ENCODE data around the gene PEAK1. TPM values are rescaled to one million over a fixed set of nuclear protein-coding genes. Genes with fewer than 3 reads are reported as not detected.

PEAK1 gene
- polyA plus RNA-seq, 1 experiment, result 52.1 TPM

DNA sequence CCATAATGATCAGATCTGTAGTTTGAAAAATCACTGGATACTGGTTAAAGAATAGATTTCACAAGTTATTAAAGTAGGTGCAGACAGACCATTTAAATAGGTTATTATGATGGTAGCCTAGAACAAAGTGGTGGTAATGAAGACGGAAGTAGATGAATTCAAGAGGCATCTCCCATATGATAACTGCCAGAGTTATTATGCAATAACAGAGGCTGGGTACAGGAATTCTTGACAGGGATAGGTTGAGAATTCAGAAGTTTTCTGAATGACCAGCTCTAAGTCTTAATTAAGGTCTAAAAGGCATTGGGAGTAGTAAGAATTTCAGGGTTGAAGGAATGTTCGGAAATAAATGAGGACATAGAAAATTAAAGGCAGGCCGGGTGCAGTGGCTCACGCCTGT is 108.9 kb downstream of the PEAK1 start:
- no peak for DNase-seq (ENCODE audit: low read depth, low spot score)
- Histone ChIP-seq H3K27me3 (ENCODE audit: control insufficient read depth, insufficient read depth, low read length) (no peaks in the 10 kb centered on the region), H3K27ac (ENCODE audit: low read depth, low read length) (no peak overlapping the region), H3K4me3 (ENCODE audit: low read depth, low read length) (no peak overlapping the region), H3K9me3 (ENCODE audit: control insufficient read depth, insufficient read depth, low read length) (no peaks in the 10 kb centered on the region)
- CTCF ChIA-PET, result interaction anchor here (0.8 kb wide), 1 partner anchor 192 kb away, joined by 4 read pairs; no protein-coding TSS in a partner anchor
- POLR2A ChIA-PET, result no interaction called here
- TF ChIP-seq, protein P1, sequence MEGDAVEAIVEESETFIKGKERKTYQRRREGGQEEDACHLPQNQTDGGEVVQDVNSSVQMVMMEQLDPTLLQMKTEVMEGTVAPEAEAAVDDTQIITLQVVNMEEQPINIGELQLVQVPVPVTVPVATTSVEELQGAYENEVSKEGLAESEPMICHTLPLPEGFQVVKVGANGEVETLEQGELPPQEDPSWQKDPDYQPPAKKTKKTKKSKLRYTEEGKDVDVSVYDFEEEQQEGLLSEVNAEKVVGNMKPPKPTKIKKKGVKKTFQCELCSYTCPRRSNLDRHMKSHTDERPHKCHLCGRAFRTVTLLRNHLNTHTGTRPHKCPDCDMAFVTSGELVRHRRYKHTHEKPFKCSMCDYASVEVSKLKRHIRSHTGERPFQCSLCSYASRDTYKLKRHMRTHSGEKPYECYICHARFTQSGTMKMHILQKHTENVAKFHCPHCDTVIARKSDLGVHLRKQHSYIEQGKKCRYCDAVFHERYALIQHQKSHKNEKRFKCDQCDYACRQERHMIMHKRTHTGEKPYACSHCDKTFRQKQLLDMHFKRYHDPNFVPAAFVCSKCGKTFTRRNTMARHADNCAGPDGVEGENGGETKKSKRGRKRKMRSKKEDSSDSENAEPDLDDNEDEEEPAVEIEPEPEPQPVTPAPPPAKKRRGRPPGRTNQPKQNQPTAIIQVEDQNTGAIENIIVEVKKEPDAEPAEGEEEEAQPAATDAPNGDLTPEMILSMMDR (IDR thresholded peaks at IDR 0.05; ENCODE audit: low read depth, low read length), result no peak

DNA sequence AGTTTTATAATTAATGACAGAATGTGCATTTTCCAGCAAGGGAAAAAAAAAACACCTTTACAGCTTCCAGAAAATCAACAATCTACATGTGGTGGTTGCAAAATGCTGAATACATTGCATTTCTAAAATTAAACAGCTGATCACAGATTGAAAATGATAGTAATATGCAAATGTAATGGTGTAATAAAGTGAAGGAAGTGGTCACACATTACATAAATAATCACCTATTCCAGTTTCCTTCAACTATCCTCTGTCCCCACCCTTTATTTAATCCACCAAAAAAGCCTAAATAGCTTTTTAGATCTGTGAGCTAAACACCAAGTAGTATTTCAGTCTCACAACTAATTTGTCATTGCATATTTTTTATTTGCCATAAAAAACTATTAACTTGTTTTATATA is 110.5 kb downstream of the PEAK1 start:
- TF ChIP-seq, protein P1 (IDR thresholded peaks at IDR 0.05; ENCODE audit: low read depth, low read length), result no peak
- no peak overlapping the region for H3K27ac ChIP-seq (ENCODE audit: low read depth, low read length)

DNA sequence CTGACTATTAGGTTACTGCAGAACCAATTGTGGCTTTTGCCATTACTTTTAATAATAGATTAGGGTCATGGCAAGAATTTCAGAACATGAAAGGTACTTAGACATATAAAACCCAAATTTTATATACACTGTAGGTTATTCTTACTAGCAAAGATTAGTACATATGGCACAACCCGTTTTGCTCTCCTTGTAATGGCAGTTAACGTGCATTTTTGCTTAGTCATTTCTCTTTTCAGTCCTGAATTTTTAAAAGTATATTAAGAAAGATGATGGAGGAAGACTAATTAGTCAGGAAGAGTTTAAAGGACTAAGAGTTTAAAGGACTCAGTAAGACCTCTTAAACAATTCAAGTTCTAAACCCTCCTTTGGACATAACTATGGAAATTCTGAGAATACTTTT is 114.0 kb downstream of the PEAK1 start:
- Histone ChIP-seq H3K9me3 (ENCODE audit: control insufficient read depth, insufficient read depth, low read length) (no peaks in the 10 kb centered on the region), H3K27ac (ENCODE audit: low read depth, low read length) (no peak overlapping the region), H3K27me3 (ENCODE audit: control insufficient read depth, insufficient read depth, low read length) (no peaks in the 10 kb centered on the region), H3K4me3 (ENCODE audit: low read depth, low read length) (no peak overlapping the region)
- POLR2A ChIA-PET, result no interaction called here
- no peak for DNase-seq (ENCODE audit: low read depth, low spot score)
- TF ChIP-seq, protein P1 (IDR thresholded peaks at IDR 0.05; ENCODE audit: low read depth, low read length), result no peak
- CTCF ChIA-PET, result no interaction called here

More for the DNA sequence above, 110.5 kb downstream of the PEAK1 start:
- DNase-seq (ENCODE audit: low read depth, low spot score), result no peak
- ChIA-PET CTCF (interaction anchor here (0.9 kb wide), 1 partner anchor 187 kb away, joined by 3 read pairs; no protein-coding TSS in a partner anchor), POLR2A (no interaction called here)
- Histone ChIP-seq H3K4me3 (ENCODE audit: low read depth, low read length) (no peak overlapping the region), H3K27me3 (ENCODE audit: control insufficient read depth, insufficient read depth, low read length) (no peaks in the 10 kb centered on the region), H3K9me3 (ENCODE audit: control insufficient read depth, insufficient read depth, low read length) (no peaks in the 10 kb centered on the region)

DNA sequence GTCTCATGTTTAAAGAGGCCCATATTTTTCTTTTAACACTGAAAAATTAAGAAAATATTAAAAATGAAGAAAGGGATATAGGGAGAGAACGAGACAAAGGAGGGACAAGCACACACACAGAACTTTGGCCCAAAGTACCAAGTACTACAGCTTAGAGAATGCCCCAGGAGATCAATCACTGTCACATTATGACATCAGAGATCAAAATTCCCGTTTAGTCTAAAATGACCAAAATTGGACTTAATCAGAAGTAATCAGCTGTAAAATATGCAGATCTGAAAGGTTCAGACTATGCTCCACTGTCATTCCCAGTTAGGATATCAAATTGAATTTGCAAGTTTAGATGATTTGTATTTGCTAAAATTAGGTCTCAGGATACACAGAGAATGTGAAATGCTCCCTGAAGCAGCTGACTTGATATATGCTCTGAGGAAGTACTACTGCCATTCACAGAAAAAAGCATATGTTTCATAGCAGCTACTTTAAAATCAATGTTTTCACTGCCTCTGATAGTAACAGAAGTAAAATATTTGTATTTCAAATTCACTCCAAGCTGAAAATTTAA is 123.0 kb downstream of the PEAK1 start:
- no peak for DNase-seq (ENCODE audit: low read depth, low spot score)
- POLR2A ChIA-PET, result no interaction called here

DNA sequence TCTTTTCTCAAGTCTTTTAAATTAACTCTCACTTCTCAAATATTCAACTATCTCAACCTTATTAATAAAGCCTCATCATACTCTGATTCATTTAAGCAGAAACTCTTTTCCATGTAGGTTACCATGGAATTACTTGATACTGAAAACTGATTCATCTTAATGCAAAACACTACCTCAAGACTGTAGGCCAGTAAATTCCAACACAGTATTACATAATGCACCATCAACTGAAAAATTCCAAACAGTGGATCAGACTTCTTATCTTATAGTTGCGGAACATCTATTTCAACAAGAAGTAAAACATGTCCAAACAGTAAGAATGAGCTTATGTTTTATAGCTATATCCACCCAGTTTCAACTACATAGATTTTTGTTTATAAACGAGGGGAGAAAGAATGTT is 124.5 kb downstream of the PEAK1 start:
- DNase-seq (ENCODE audit: low read depth, low spot score), result peak; percentile 34
- Histone ChIP-seq H3K4me3 (ENCODE audit: low read depth, low read length) (no peak overlapping the region), H3K27ac (ENCODE audit: low read depth, low read length) (no peak overlapping the region), H3K9me3 (ENCODE audit: control insufficient read depth, insufficient read depth, low read length) (no peaks in the 10 kb centered on the region), H3K27me3 (ENCODE audit: control insufficient read depth, insufficient read depth, low read length) (no peaks in the 10 kb centered on the region)
- ChIA-PET CTCF (interaction anchor here (0.8 kb wide), 1 partner anchor 201 kb away, joined by 3 read pairs; no protein-coding TSS in a partner anchor), POLR2A (interaction anchor here (1.1 kb wide), 1 partner anchor 122 kb away, joined by 3 read pairs; no protein-coding TSS in a partner anchor)
- TF ChIP-seq, protein P1 (IDR thresholded peaks at IDR 0.05; ENCODE audit: low read depth, low read length), result no peak

More for the DNA sequence above, 123.0 kb downstream of the PEAK1 start:
- no peak overlapping the region for H3K27ac ChIP-seq (ENCODE audit: low read depth, low read length)
- no peak overlapping the region for H3K4me3 ChIP-seq (ENCODE audit: low read depth, low read length)
- no peaks in the 10 kb centered on the region for H3K27me3 ChIP-seq (ENCODE audit: control insufficient read depth, insufficient read depth, low read length)
- H3K9me3 ChIP-seq (ENCODE audit: control insufficient read depth, insufficient read depth, low read length), result no peaks in the 10 kb centered on the region
- CTCF ChIA-PET, result interaction anchor here (1.4 kb wide), 1 partner anchor 246 kb away, joined by 4 read pairs; no protein-coding TSS in a partner anchor
- TF ChIP-seq, protein P1 (IDR thresholded peaks at IDR 0.05; ENCODE audit: low read depth, low read length), result no peak

Measured in AG04450 (cell line).